Small intestine (tissue), 7 donors: ENCODE results near the gene TNFSF11. TPM values are rescaled to one million over a fixed set of nuclear protein-coding genes. Genes with fewer than 3 reads are reported as not detected.

Source experiments
- DNase-seq, 2 donors: peaks; one replicate each; pipeline versions ENCODE4 v3.0.0 to v3.0.0-alpha.2; 2013
- FAIRE-seq: peaks from 2 replicates; lab custom pipeline; 2012; peaks lifted over from hg19 to GRCh38; lab: Jason Lieb, UNC
- H3K27ac ChIP-seq, 3 donors: one replicate each; pipeline ENCODE4 v1.5.1; 2013; ENCODE audit warnings: low read length in 2 of 3, mild to moderate bottlenecking in 2 of 3, control low read depth in 1 of 3, inconsistent platforms in 1 of 3, low read depth in 1 of 3, moderate library complexity in 1 of 3
- H3K27me3 ChIP-seq, 3 donors: one replicate each; pipeline ENCODE4 v1.6.1; 2013; ENCODE audit warnings: low read length in 3 of 3, inconsistent platforms in 1 of 3; ENCODE audit not compliant: control insufficient read depth in 3 of 3, insufficient read depth in 3 of 3
- H3K36me3 ChIP-seq, 3 donors: one replicate each; pipeline ENCODE4 v1.6.1; 2013; ENCODE audit warnings: low read length in 3 of 3, inconsistent platforms in 1 of 3, low read depth in 1 of 3, mild to moderate bottlenecking in 1 of 3, moderate library complexity in 1 of 3; ENCODE audit not compliant: control insufficient read depth in 3 of 3, insufficient read depth in 2 of 3
- H3K4me1 ChIP-seq, 3 donors: one replicate each; pipeline ENCODE4 v1.6.1; 2013; ENCODE audit warnings: low read length in 2 of 3, inconsistent platforms in 1 of 3, low read depth in 1 of 3, mild to moderate bottlenecking in 1 of 3, moderate library complexity in 1 of 3; ENCODE audit not compliant: control insufficient read depth in 3 of 3, insufficient read depth in 2 of 3
- H3K4me3 ChIP-seq, 3 donors: one replicate each; pipeline ENCODE4 v1.5.1; 2013; ENCODE audit warnings: low read length in 3 of 3, control low read depth in 1 of 3, inconsistent platforms in 1 of 3, low read depth in 1 of 3, mild to moderate bottlenecking in 1 of 3, moderate library complexity in 1 of 3
- H3K9me3 ChIP-seq, 2 donors: one replicate each; pipeline ENCODE4 v1.6.1; 2013; ENCODE audit warnings: low read depth in 1 of 2, low read length in 1 of 2; ENCODE audit not compliant: control insufficient read depth in 2 of 2, insufficient read depth in 1 of 2
- WGBS, 3 donors: extraction: QIAGEN DNeasy Blood & Tissue Kit; methylation state at CpG; one replicate each; pipeline ENCODE4 v1.1.7; 2013; 5-methylcytosine and 5-hydroxymethylcytosine counted together
- polyA plus RNA-seq, 4 donors: library from polyadenylated mRNA; stranded (reverse) in 3 of 4; unstranded in 1 of 4; fragments of 200-250 nt in 3 of 4; fragments of 120-200 nt in 1 of 4; gene quantifications; one replicate each; pipeline versions ENCODE4 v1.2.1 to v1.2.3, GENCODE V29; 2013
- donor health status: healthy with polysubstance abuse.
- donor health status: control.
- donor health status: control.
- donor health status: Bipolar disorder and iron deficiency.
- donor health status: healthy.

Gene TNFSF11
- polyA plus RNA-seq, 4 donors, result 0.07 to 1.8 TPM; not detected in 2

- no peak for FAIRE-seq
- no peaks in the 10 kb centered on the region for H3K36me3 ChIP-seq
- WGBS, 3 donors, result 68 to 84% (median 69%) methylated on average over 2 of the region's 2 CpGs
- no peak overlapping the region for H3K4me3 ChIP-seq
- no peaks in the 10 kb centered on the region for H3K27me3 ChIP-seq
- H3K9me3 ChIP-seq, result no peaks in the 10 kb centered on the region
- DNase-seq, result no peak
- no peaks in the 10 kb centered on the region for H3K4me1 ChIP-seq
- H3K27ac ChIP-seq, result no peak overlapping the region
Measured at GRCh38 chr13:42610649-42611048, 36.7 kb downstream of the TNFSF11 start.

GRCh38 chr13:42611086-42611779 is 37.3 kb downstream of the TNFSF11 start:
- Histone ChIP-seq H3K27ac (no peak overlapping the region), H3K27me3 (no peaks in the 10 kb centered on the region), H3K4me3 (no peak overlapping the region), H3K9me3 (no peaks in the 10 kb centered on the region), H3K36me3 (no peaks in the 10 kb centered on the region), H3K4me1 (no peaks in the 10 kb centered on the region)
- 77 to 85% (median 83%) methylated on average over 2 of the region's 2 CpGs for WGBS, 3 donors
- DNase-seq (no peak), FAIRE-seq (no peak)

- FAIRE-seq, result no peak
- 75 to 78% (median 76%) methylated on average over 7 of the region's 7 CpGs for WGBS, 3 donors
Measured at GRCh38 chr13:42612021-42612765, 38.2 kb downstream of the TNFSF11 start.

GRCh38 chr13:42614436-42615035 is 40.6 kb downstream of the TNFSF11 start:
- no peaks in the 10 kb centered on the region for H3K9me3 ChIP-seq
- 47 to 62% (median 56%) methylated on average over 3 of the region's 3 CpGs for WGBS, 3 donors
- no peak for FAIRE-seq

More at GRCh38 chr13:42612021-42612765, 38.2 kb downstream of the TNFSF11 start:
- Histone ChIP-seq H3K4me1 (no peaks in the 10 kb centered on the region), H3K9me3 (no peaks in the 10 kb centered on the region), H3K27me3 (no peaks in the 10 kb centered on the region), H3K4me3 (no peak overlapping the region), H3K36me3 (no peaks in the 10 kb centered on the region), H3K27ac (no peak overlapping the region)
- DNase-seq, result no peak

GRCh38 chr13:42615691-42616090 is 41.7 kb downstream of the TNFSF11 start:
- H3K9me3 ChIP-seq, result no peaks in the 10 kb centered on the region
- FAIRE-seq, result no peak
- no peaks in the 10 kb centered on the region for H3K4me1 ChIP-seq
- DNase-seq, result no peak
- no peaks in the 10 kb centered on the region for H3K36me3 ChIP-seq
- H3K27me3 ChIP-seq, result no peaks in the 10 kb centered on the region
- H3K4me3 ChIP-seq, result no peak overlapping the region
- WGBS, 3 donors, result 68 to 79% (median 70%) methylated on average over 6 of the region's 6 CpGs
- no peak overlapping the region for H3K27ac ChIP-seq

More at GRCh38 chr13:42614436-42615035, 40.6 kb downstream of the TNFSF11 start:
- Histone ChIP-seq H3K27ac (no peak overlapping the region), H3K36me3 (no peaks in the 10 kb centered on the region), H3K27me3 (no peaks in the 10 kb centered on the region), H3K4me3 (no peak overlapping the region), H3K4me1 (no peaks in the 10 kb centered on the region)
- DNase-seq, result no peak

- no peaks in the 10 kb centered on the region for H3K9me3 ChIP-seq
- WGBS, 3 donors, result 62 to 80% (median 67%) methylated on average over 3 of the region's 3 CpGs
- H3K36me3 ChIP-seq, result no peaks in the 10 kb centered on the region
- no peak overlapping the region for H3K27ac ChIP-seq
- no peak overlapping the region for H3K4me3 ChIP-seq
- no peak for FAIRE-seq
- H3K27me3 ChIP-seq, result no peaks in the 10 kb centered on the region
- DNase-seq, result no peak
- no peaks in the 10 kb centered on the region for H3K4me1 ChIP-seq
Measured at GRCh38 chr13:42617221-42617620, 43.3 kb downstream of the TNFSF11 start.

- Histone ChIP-seq H3K4me1 (no peaks in the 10 kb centered on the region), H3K27me3 (no peaks in the 10 kb centered on the region), H3K27ac (no peak overlapping the region), H3K9me3 (no peaks in the 10 kb centered on the region), H3K36me3 (no peaks in the 10 kb centered on the region), H3K4me3 (no peak overlapping the region)
- FAIRE-seq, result no peak
- no peak for DNase-seq
- 66 to 80% (median 72%) methylated on average over 2 of the region's 2 CpGs for WGBS, 3 donors
Measured at GRCh38 chr13:42623916-42624315, 50.0 kb downstream of the TNFSF11 start.

GRCh38 chr13:42625611-42626010 is 51.7 kb downstream of the TNFSF11 start:
- no peak overlapping the region for H3K27ac ChIP-seq
- DNase-seq (no peak), FAIRE-seq (no peak)
- 69 to 92% (median 88%) methylated on average over 3 of the region's 3 CpGs for WGBS, 3 donors
- H3K4me1 ChIP-seq, result no peaks in the 10 kb centered on the region
- H3K9me3 ChIP-seq, result no peaks in the 10 kb centered on the region
- H3K27me3 ChIP-seq, result peaks cover 0 to 2% (median 0%) of the 10 kb centered on the region in 3 donors
- H3K36me3 ChIP-seq, result no peaks in the 10 kb centered on the region
- H3K4me3 ChIP-seq, result no peak overlapping the region
